Left lung (tissue), 10 donors: ENCODE data around the gene SLC6A16. TPM values are rescaled to one million over a fixed set of nuclear protein-coding genes. Genes with fewer than 3 reads are reported as not detected.

Source experiments
- ATAC-seq: fragments of 200-7000 bp; cut with Tn5 transposase; one replicate; pipeline ENCODE4 v1.9.1; 2020; ENCODE audit warnings: moderate library complexity
- DNase-seq, 4 donors: peaks; one replicate each; pipeline ENCODE4 v3.0.0-alpha.2; 2013 to 2020
- H3K27ac ChIP-seq, 2 donors: fragments of 200-600 bp; sonication (generic) in 1 of 2; one replicate each; pipeline versions ENCODE4 v1.5.0 to v1.8.0; 2020 to 2021
- H3K27me3 ChIP-seq, 2 donors: fragments of 200-600 bp; sonication (generic) in 1 of 2; one replicate each; pipeline versions ENCODE4 v1.5.0 to v1.8.0; 2020 to 2021
- H3K36me3 ChIP-seq, 2 donors: fragments of 200-600 bp; sonication (generic) in 1 of 2; one replicate each; pipeline versions ENCODE4 v1.5.0 to v1.8.0; 2020 to 2021
- H3K4me1 ChIP-seq, 2 donors: fragments of 200-600 bp; one replicate each; pipeline ENCODE4 v1.8.0; 2021
- H3K4me3 ChIP-seq, 2 donors: fragments of 200-600 bp; sonication (generic) in 1 of 2; one replicate each; pipeline versions ENCODE4 v1.5.0 to v1.8.0; 2020 to 2021; ENCODE audit warnings: mild to moderate bottlenecking in 1 of 2
- H3K9me3 ChIP-seq, 2 donors: fragments of 200-600 bp; sonication (generic) in 1 of 2; one replicate each; pipeline versions ENCODE4 v1.5.0 to v1.8.0; 2020 to 2021
- CTCF ChIP-seq, 2 donors: fragments of 200-600 bp; sonication (generic) in 1 of 2; IDR thresholded peaks; one replicate each; pipeline versions ENCODE4 v1.5.0 to v1.8.0; 2021; ENCODE audit warnings: antibody characterized with exemption in 2 of 2
- intact Hi-C, 2 donors: fragments of 100-400 bp; cut with DNase I; formaldehyde crosslinking; loops; one replicate each; pipeline versions ENCODE4 v1.11.2 to v1.14.2; 2022
- microRNA-seq, 2 donors: library from miRNA; unstranded; fragments of <30 nt; microRNA quantifications; one replicate each; pipeline ENCODE4, GENCODE V29; 2019
- polyA plus RNA-seq, 6 donors: library from polyadenylated mRNA; unstranded; fragments of 120-200 nt; gene quantifications; one replicate each; pipeline ENCODE4 v1.2.1, GENCODE V29; 2013; ENCODE audit not compliant: insufficient read length in 6 of 6
- total RNA-seq, 2 donors: library from RNA; stranded (reverse); fragmentation: NEBNext Ultra II Directional; extraction: Animal tissue kit (Norgen Biotek cat#: 25700); gene quantifications; one replicate each; pipeline ENCODE4 v1.2.1, GENCODE V29; 2021
- donor health status: DM: no; HTN: yes; CAD: no.
- donor health status: DM: no; HTN: no; CAD: no.

The SLC6A16 gene
- total and polyA plus RNA-seq, 8 donors, result 0.52 to 6.2 (median 4.0) TPM

GRCh38 chr19:49241769-49242168 is 83.2 kb downstream of the SLC6A16 start:
- no peak for ATAC-seq
- no peak for DNase-seq
- Histone ChIP-seq H3K4me1 (no peaks in the 10 kb centered on the region), H3K27ac (no peak overlapping the region), H3K36me3 (no peaks in the 10 kb centered on the region), H3K9me3 (no peaks in the 10 kb centered on the region), H3K4me3 (no peak overlapping the region), H3K27me3 (no peaks in the 10 kb centered on the region)
- TF ChIP-seq CTCF (IDR thresholded peaks at IDR 0.05), result no peak
- intact Hi-C loops, result no loop called here

Small RNAs within 50 kb of the gene (microRNA-seq; reads per million reads assigned to microRNA genes)
- 0 reads per million in 2 donors for gene MIR4324

Other genes starting within 250 kb of the SLC6A16 start
- 100 to 1,000 TPM; 161 to 173 TPM for gene SNRNP70, start 239.7 kb downstream of the SLC6A16 start, total RNA-seq
- 100 to 1,000 TPM; 270 to 371 (median 354) TPM for gene SNRNP70, start 239.7 kb downstream of the SLC6A16 start, polyA plus RNA-seq
- 1 to 10 TPM; 6.5 to 6.9 TPM for gene LIN7B, start 210.8 kb downstream of the SLC6A16 start, total RNA-seq
- 10 to 100 TPM in 2 of 6 donors, 1 to 10 TPM in 4; 7.3 to 12.5 (median 9.2) TPM for gene LIN7B, start 210.8 kb downstream of the SLC6A16 start, polyA plus RNA-seq
- 1 to 10 TPM; 1.7 to 2.1 TPM for gene C19orf73, start 206.0 kb downstream of the SLC6A16 start, total RNA-seq
- gene C19orf73, start 206.0 kb downstream of the SLC6A16 start, polyA plus RNA-seq, result under 1 TPM in 4 of 6 donors, not detected in 2; 0.23 to 0.51 (median 0.25) TPM
- gene PPFIA3, start 205.6 kb downstream of the SLC6A16 start, total RNA-seq, result 1 to 10 TPM; 6.6 to 7.5 TPM
- 1 to 10 TPM; 5.9 to 9.9 (median 7.7) TPM for gene PPFIA3, start 205.6 kb downstream of the SLC6A16 start, polyA plus RNA-seq
- 1 to 10 TPM in 1 of 2 donors, under 1 TPM in 1; 0.26 to 1.5 TPM for gene HRC, start 169.8 kb downstream of the SLC6A16 start, total RNA-seq
- gene HRC, start 169.8 kb downstream of the SLC6A16 start, polyA plus RNA-seq, result 10 to 100 TPM in 4 of 6 donors, 1 to 10 TPM in 2; 8.4 to 16.4 (median 11.1) TPM
- 10 to 100 TPM; 32.5 to 61.7 TPM for gene TRPM4, start 167.4 kb downstream of the SLC6A16 start, total RNA-seq
- 10 to 100 TPM; 14.3 to 39.7 (median 26.2) TPM for gene TRPM4, start 167.4 kb downstream of the SLC6A16 start, polyA plus RNA-seq
- gene CD37, start 10.2 kb upstream of the SLC6A16 start, total RNA-seq, result 10 to 100 TPM; 59.0 to 83.2 TPM
- 10 to 100 TPM; 36.5 to 55.9 (median 52.4) TPM for gene CD37, start 10.2 kb upstream of the SLC6A16 start, polyA plus RNA-seq
- gene TEAD2, start 37.2 kb upstream of the SLC6A16 start, total RNA-seq, result 10 to 100 TPM; 36.3 to 50.5 TPM
- 100 to 1,000 TPM; 108 to 136 (median 123) TPM for gene TEAD2, start 37.2 kb upstream of the SLC6A16 start, polyA plus RNA-seq
- gene DKKL1, start 38.7 kb upstream of the SLC6A16 start, total RNA-seq, result 1 to 10 TPM in 1 of 2 donors, not detected in 1; 1.0 TPM
- gene DKKL1, start 38.7 kb upstream of the SLC6A16 start, polyA plus RNA-seq, result 1 to 10 TPM; 3.4 to 5.5 (median 4.6) TPM
- gene KASH5, start 63.1 kb upstream of the SLC6A16 start, total RNA-seq, result 1 to 10 TPM in 1 of 2 donors, under 1 TPM in 1; 0.84 to 3.6 TPM
- gene KASH5, start 63.1 kb upstream of the SLC6A16 start, polyA plus RNA-seq, result not detected
- gene PTH2, start 98.2 kb upstream of the SLC6A16 start, total RNA-seq, result not detected
- not detected for gene PTH2, start 98.2 kb upstream of the SLC6A16 start, polyA plus RNA-seq
- not detected for gene GFY, start 100.2 kb upstream of the SLC6A16 start, total RNA-seq
- not detected for gene GFY, start 100.2 kb upstream of the SLC6A16 start, polyA plus RNA-seq
- gene SLC17A7, start 116.3 kb upstream of the SLC6A16 start, total RNA-seq, result under 1 TPM; 0.29 to 0.34 TPM
- under 1 TPM; 0.21 to 0.70 (median 0.36) TPM for gene SLC17A7, start 116.3 kb upstream of the SLC6A16 start, polyA plus RNA-seq
- 10 to 100 TPM; 54.4 to 78.5 TPM for gene PIH1D1, start 126.6 kb upstream of the SLC6A16 start, total RNA-seq
- 10 to 100 TPM; 73.6 to 93.2 (median 79.6) TPM for gene PIH1D1, start 126.6 kb upstream of the SLC6A16 start, polyA plus RNA-seq
- 10 to 100 TPM; 29.3 to 54.2 TPM for gene ALDH16A1, start 128.0 kb upstream of the SLC6A16 start, total RNA-seq
- 10 to 100 TPM; 12.6 to 18.3 (median 16.5) TPM for gene ALDH16A1, start 128.0 kb upstream of the SLC6A16 start, polyA plus RNA-seq
- 10 to 100 TPM in 1 of 2 donors, 1 to 10 TPM in 1; 6.8 to 10.1 TPM for gene FLT3LG, start 149.0 kb upstream of the SLC6A16 start, total RNA-seq
- 1 to 10 TPM; 6.7 to 9.7 (median 7.4) TPM for gene FLT3LG, start 149.0 kb upstream of the SLC6A16 start, polyA plus RNA-seq
- gene RPL13A, start 162.4 kb upstream of the SLC6A16 start, total RNA-seq, result 1,000 to 10,000 TPM; 1,924 to 2,053 TPM
- 1,000 to 10,000 TPM; 3,217 to 4,076 (median 3,655) TPM for gene RPL13A, start 162.4 kb upstream of the SLC6A16 start, polyA plus RNA-seq
- gene RPS11, start 171.2 kb upstream of the SLC6A16 start, total RNA-seq, result 1,000 to 10,000 TPM; 1,463 to 1,657 TPM
- gene RPS11, start 171.2 kb upstream of the SLC6A16 start, polyA plus RNA-seq, result 1,000 to 10,000 TPM; 3,128 to 3,903 (median 3,649) TPM
- 100 to 1,000 TPM; 283 to 288 TPM for gene FCGRT, start 187.5 kb upstream of the SLC6A16 start, total RNA-seq
- gene FCGRT, start 187.5 kb upstream of the SLC6A16 start, polyA plus RNA-seq, result 100 to 1,000 TPM; 287 to 382 (median 307) TPM
- gene RCN3, start 202.8 kb upstream of the SLC6A16 start, total RNA-seq, result 10 to 100 TPM; 55.4 to 65.3 TPM
- 10 to 100 TPM; 17.1 to 42.5 (median 22.4) TPM for gene RCN3, start 202.8 kb upstream of the SLC6A16 start, polyA plus RNA-seq